DND-41 (cell line): ENCODE data around the gene ELOVL5.

ENCODE experiments used
- CTCF ChIP-seq: IDR thresholded peaks from 2 replicates; pipeline ENCODE4 v1.5.1; 2012; ENCODE audit warnings: borderline replicate concordance, low read length, moderate library complexity, mild to moderate bottlenecking; ENCODE audit not compliant: poor library complexity, severe bottlenecking; ENCODE audit errors: extremely low read depth
- EZH2 ChIP-seq: IDR thresholded peaks from 3 replicates; pipeline ENCODE4 v1.6.1; 2012; ENCODE audit warnings: borderline replicate concordance, low read depth, mild to moderate bottlenecking, moderate library complexity, low read length, inconsistent platforms; ENCODE audit not compliant: severe bottlenecking

GRCh38 chr6:53352360-53352759 is 3.6 kb upstream of the ELOVL5 start:
- TF ChIP-seq CTCF (no peak), EZH2 (no peak)
